GM12891 (cell line): ENCODE measurements around the gene CREB1.

Experiments
- PAX5 ChIP-seq: IDR thresholded peaks from 2 replicates; pipeline ENCODE4 v1.6.1; 2011; ENCODE audit warnings: low read length, moderate library complexity, mild to moderate bottlenecking; ENCODE audit not compliant: insufficient read depth, severe bottlenecking
- POLR2A ChIP-seq: IDR thresholded peaks from 2 replicates; pipeline ENCODE4 v1.6.1; 2011; ENCODE audit warnings: low read depth, low read length, control low read depth
- POLR2AphosphoS5 ChIP-seq: IDR thresholded peaks from 2 replicates; pipeline ENCODE4 v1.6.1; 2011; ENCODE audit warnings: low read depth, low read length, control low read depth
- SPI1 ChIP-seq: IDR thresholded peaks from 2 replicates; pipeline ENCODE4 v1.6.1; 2011; ENCODE audit warnings: low read depth, low read length, control low read depth

DNA sequence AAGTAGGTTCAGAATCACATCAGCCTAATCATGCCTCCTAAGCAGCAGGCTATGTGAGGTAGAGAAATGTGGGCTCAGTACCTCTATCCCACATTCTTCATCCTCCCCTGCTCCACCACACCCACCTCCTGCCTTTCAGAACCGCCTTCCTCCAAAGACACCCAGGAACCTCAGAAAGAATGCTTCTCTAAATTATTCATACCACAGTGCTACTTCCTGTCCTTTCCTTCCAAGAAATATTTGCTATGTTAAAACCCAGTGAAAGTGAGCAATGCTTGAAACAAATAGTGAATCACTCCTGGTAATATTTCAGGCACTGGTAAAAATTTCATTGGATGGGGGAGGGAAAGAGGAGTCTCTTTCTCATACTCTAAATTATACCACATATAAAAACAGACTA, 24.0 kb upstream of the CREB1 start:
- TF ChIP-seq POLR2AphosphoS5 (no peak), PAX5 (no peak), POLR2A (no peak), SPI1 (no peak)
